ENCODE data around the gene NRP1.

DNA sequence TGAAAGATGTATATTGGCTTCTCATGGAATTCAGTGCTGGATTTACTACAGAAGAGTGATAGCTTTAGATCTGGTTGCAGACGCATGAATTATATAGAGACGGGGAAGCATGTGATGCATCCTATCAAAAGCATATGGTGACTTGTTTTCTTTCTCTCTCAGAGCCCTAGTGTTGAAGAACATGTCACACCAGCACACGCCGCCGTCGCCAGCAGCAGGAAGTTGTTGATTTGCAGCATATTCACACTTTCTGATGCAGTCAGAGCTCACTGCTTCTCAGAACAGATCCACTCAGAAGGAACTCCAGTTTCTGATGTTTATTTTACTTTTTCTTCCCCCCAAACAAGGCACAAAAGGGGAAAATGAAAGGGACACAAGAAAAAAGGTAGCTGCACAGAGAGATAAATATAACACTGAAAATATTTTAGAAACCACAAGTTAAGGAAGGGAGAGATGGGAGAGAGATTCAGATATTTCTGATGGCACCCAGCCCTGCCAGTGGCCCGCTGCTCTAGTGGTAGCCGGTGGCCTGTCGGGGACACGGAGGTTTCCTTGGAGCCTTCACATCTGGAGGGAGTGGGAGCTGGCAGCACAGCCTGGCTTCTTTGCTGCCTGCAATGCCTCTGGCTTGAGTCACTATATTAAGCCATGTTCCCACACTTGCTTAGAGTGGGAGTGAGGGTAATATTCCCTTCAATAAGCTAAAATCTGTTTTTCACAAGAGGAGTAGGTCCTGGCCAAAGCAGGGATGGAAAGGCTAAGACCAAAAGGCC lies 123.2 kb downstream of the NRP1 start:
- no peak for TF ChIP-seq CTCF (IDR thresholded peaks at IDR 0.05; ENCODE audit: low read depth, low read length, poor library complexity, severe bottlenecking)
- TF ChIP-seq EZH2phosphoT487 (IDR thresholded peaks at IDR 0.05; ENCODE audit: borderline replicate concordance, low read length), result no peak
